OCI-LY3 (cell line): ENCODE results near the gene SEMA3G.

Source experiments
- EZH2phosphoT487 ChIP-seq: fragments of 200-600 bp; shearing (Covaris generic); IDR thresholded peaks from 2 replicates; pipeline ENCODE4 v1.6.1; 2018; ENCODE audit warnings: antibody characterized with exemption, mixed run types, low read depth
- TF ChIP-seq, protein P1 (sequence below): fragments of 200-600, 300-600 bp; sonication (generic); IDR thresholded peaks from 2 replicates; pipeline ENCODE4 v1.5.1; 2014; ENCODE audit warnings: antibody characterized with exemption, low read length, low read depth

- TF ChIP-seq, protein P1, sequence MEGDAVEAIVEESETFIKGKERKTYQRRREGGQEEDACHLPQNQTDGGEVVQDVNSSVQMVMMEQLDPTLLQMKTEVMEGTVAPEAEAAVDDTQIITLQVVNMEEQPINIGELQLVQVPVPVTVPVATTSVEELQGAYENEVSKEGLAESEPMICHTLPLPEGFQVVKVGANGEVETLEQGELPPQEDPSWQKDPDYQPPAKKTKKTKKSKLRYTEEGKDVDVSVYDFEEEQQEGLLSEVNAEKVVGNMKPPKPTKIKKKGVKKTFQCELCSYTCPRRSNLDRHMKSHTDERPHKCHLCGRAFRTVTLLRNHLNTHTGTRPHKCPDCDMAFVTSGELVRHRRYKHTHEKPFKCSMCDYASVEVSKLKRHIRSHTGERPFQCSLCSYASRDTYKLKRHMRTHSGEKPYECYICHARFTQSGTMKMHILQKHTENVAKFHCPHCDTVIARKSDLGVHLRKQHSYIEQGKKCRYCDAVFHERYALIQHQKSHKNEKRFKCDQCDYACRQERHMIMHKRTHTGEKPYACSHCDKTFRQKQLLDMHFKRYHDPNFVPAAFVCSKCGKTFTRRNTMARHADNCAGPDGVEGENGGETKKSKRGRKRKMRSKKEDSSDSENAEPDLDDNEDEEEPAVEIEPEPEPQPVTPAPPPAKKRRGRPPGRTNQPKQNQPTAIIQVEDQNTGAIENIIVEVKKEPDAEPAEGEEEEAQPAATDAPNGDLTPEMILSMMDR = no peak
- TF ChIP-seq EZH2phosphoT487 = no peak
Measured at GRCh38 chr3:52431459-52432223, 13.3 kb downstream of the SEMA3G start.
